WTC11 (cell line): ENCODE results near the gene AHRR.

Experiments
- CBFB ChIP-seq: sonication (generic); formaldehyde crosslinking; IDR thresholded peaks from 2 replicates; pipeline ENCODE4 v1.8.1; 2022; ENCODE audit warnings: mild to moderate bottlenecking, low read depth, missing genetic modification reagents
- EMX1 ChIP-seq: fragments of 250-450 bp; sonication (Bioruptor Pico); IDR thresholded peaks from 2 replicates; pipeline ENCODE4 v1.8.0; 2021; ENCODE audit warnings: mild to moderate bottlenecking
- ESRRA ChIP-seq: sonication (generic); formaldehyde crosslinking; IDR thresholded peaks from 2 replicates; pipeline ENCODE4 v1.8.1; 2022; ENCODE audit warnings: mild to moderate bottlenecking, missing genetic modification reagents, borderline replicate concordance
- GTF2I ChIP-seq: fragments of 250-450 bp; sonication (Bioruptor Pico); conservative IDR thresholded peaks from 2 replicates; pipeline ENCODE4 v1.4.0; 2021; ENCODE audit warnings: mild to moderate bottlenecking
- KAT7 ChIP-seq: sonication (generic); formaldehyde crosslinking; IDR thresholded peaks from 2 replicates; pipeline ENCODE4 v1.8.1; 2023; ENCODE audit warnings: missing genetic modification reagents, mild to moderate bottlenecking, borderline replicate concordance
- TF ChIP-seq, protein P1 (sequence below): sonication (generic); formaldehyde crosslinking; IDR thresholded peaks from 2 replicates; pipeline ENCODE4 v1.8.1; 2023; ENCODE audit warnings: mild to moderate bottlenecking, missing genetic modification reagents, borderline replicate concordance
- TF ChIP-seq, protein P2 (sequence below): sonication (generic); formaldehyde crosslinking; IDR thresholded peaks from 2 replicates; pipeline ENCODE4 v1.8.1; 2023; ENCODE audit warnings: mild to moderate bottlenecking, missing genetic modification reagents, moderate library complexity
- TF ChIP-seq, protein P3 (sequence below): sonication (generic); formaldehyde crosslinking; IDR thresholded peaks from 2 replicates; pipeline ENCODE4 v1.8.1; 2022; ENCODE audit warnings: missing genetic modification reagents, borderline replicate concordance
- TF ChIP-seq, protein P4 (sequence below): fragments of 200-600 bp; IDR thresholded peaks from 2 replicates; pipeline ENCODE4 v1.8.0; 2022; ENCODE audit warnings: antibody characterized with exemption

DNA sequence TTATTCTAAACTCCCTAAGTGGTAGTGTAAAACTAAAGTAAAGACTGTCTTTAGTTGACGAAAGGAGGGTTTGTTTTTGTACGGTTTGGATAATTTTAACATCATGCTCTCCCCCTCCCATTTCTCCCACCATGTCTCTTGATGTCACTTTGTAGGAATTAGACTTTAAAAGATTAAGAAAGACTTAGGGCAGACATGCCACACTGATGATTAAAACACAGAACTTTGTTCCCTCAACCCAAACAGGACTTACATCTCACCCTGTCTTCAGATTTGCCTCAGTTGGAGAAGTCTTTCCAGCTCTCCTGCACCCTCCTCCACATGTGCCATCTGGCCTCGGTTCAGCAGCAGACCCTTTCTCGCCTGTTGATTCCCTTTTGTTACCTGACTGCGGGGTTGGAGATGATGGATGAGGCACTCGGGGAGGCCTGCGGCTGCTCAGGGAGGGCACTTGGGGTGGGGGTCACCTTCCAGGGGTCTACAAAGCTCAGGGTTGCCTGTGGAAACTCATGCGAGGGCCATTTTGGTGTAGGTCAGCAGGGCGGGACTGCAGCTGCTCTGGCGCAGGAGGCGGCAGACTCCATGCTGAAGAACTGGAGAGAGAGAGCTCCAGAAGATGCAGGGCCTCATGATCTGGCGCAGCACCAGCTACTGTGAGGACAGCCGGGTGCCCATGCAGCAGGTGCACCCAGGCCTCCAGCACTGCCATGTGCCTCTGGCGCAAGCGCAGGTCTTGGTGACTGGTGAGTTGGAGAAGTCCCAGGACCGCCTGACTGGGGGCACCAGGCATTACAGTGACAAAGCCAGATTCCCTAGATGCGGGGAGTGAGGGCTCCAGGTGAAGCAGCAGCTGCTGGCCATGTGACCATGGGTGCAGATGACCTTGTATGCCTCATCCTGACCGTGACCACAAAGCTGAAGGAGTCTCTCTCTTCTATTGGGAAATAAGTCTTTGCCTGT, 96.9 kb downstream of the AHRR start:
- TF ChIP-seq, protein P1, sequence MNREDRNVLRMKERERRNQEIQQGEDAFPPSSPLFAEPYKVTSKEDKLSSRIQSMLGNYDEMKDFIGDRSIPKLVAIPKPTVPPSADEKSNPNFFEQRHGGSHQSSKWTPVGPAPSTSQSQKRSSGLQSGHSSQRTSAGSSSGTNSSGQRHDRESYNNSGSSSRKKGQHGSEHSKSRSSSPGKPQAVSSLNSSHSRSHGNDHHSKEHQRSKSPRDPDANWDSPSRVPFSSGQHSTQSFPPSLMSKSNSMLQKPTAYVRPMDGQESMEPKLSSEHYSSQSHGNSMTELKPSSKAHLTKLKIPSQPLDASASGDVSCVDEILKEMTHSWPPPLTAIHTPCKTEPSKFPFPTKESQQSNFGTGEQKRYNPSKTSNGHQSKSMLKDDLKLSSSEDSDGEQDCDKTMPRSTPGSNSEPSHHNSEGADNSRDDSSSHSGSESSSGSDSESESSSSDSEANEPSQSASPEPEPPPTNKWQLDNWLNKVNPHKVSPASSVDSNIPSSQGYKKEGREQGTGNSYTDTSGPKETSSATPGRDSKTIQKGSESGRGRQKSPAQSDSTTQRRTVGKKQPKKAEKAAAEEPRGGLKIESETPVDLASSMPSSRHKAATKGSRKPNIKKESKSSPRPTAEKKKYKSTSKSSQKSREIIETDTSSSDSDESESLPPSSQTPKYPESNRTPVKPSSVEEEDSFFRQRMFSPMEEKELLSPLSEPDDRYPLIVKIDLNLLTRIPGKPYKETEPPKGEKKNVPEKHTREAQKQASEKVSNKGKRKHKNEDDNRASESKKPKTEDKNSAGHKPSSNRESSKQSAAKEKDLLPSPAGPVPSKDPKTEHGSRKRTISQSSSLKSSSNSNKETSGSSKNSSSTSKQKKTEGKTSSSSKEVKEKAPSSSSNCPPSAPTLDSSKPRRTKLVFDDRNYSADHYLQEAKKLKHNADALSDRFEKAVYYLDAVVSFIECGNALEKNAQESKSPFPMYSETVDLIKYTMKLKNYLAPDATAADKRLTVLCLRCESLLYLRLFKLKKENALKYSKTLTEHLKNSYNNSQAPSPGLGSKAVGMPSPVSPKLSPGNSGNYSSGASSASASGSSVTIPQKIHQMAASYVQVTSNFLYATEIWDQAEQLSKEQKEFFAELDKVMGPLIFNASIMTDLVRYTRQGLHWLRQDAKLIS (CRISPR knock-in tag), result no peak
- TF ChIP-seq, protein P2, sequence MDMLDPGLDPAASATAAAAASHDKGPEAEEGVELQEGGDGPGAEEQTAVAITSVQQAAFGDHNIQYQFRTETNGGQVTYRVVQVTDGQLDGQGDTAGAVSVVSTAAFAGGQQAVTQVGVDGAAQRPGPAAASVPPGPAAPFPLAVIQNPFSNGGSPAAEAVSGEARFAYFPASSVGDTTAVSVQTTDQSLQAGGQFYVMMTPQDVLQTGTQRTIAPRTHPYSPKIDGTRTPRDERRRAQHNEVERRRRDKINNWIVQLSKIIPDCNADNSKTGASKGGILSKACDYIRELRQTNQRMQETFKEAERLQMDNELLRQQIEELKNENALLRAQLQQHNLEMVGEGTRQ (CRISPR knock-in tag), result peak; percentile 56; the same call in 1 of the 2 replicates
- TF ChIP-seq, protein P3, sequence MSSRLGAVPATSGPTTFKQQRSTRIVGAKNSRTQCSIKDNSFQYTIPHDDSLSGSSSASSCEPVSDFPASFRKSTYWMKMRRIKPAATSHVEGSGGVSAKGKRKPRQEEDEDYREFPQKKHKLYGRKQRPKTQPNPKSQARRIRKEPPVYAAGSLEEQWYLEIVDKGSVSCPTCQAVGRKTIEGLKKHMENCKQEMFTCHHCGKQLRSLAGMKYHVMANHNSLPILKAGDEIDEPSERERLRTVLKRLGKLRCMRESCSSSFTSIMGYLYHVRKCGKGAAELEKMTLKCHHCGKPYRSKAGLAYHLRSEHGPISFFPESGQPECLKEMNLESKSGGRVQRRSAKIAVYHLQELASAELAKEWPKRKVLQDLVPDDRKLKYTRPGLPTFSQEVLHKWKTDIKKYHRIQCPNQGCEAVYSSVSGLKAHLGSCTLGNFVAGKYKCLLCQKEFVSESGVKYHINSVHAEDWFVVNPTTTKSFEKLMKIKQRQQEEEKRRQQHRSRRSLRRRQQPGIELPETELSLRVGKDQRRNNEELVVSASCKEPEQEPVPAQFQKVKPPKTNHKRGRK, result no peak
- TF ChIP-seq GTF2I (CRISPR knock-in tag) (no peak), CBFB (CRISPR knock-in tag) (no peak), KAT7 (CRISPR knock-in tag) (no peak), EMX1 (no peak), ESRRA (CRISPR knock-in tag) (no peak)
- TF ChIP-seq, protein P4, sequence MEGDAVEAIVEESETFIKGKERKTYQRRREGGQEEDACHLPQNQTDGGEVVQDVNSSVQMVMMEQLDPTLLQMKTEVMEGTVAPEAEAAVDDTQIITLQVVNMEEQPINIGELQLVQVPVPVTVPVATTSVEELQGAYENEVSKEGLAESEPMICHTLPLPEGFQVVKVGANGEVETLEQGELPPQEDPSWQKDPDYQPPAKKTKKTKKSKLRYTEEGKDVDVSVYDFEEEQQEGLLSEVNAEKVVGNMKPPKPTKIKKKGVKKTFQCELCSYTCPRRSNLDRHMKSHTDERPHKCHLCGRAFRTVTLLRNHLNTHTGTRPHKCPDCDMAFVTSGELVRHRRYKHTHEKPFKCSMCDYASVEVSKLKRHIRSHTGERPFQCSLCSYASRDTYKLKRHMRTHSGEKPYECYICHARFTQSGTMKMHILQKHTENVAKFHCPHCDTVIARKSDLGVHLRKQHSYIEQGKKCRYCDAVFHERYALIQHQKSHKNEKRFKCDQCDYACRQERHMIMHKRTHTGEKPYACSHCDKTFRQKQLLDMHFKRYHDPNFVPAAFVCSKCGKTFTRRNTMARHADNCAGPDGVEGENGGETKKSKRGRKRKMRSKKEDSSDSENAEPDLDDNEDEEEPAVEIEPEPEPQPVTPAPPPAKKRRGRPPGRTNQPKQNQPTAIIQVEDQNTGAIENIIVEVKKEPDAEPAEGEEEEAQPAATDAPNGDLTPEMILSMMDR, result no peak
